Esophagus (tissue), 2 donors: ENCODE data around the gene SKOR1. TPM values are rescaled to one million over a fixed set of nuclear protein-coding genes. Genes with fewer than 3 reads are reported as not detected.

Source experiments
- H3K27ac ChIP-seq, 2 donors: one replicate each; pipeline ENCODE4 v1.5.1; 2013; ENCODE audit warnings: low read depth in 2 of 2, mild to moderate bottlenecking in 2 of 2, inconsistent platforms in 1 of 2, low read length in 1 of 2, moderate library complexity in 1 of 2
- H3K27me3 ChIP-seq, 2 donors: one replicate each; pipeline ENCODE4 v1.6.1; 2013; ENCODE audit warnings: low read length in 2 of 2, control low read depth in 1 of 2, mild to moderate bottlenecking in 1 of 2; ENCODE audit not compliant: insufficient read depth in 2 of 2, control insufficient read depth in 1 of 2
- H3K36me3 ChIP-seq, 2 donors: one replicate each; pipeline ENCODE4 v1.6.1; 2013; ENCODE audit warnings: low read length in 1 of 2; ENCODE audit not compliant: control insufficient read depth in 2 of 2, insufficient read depth in 2 of 2
- H3K4me1 ChIP-seq, 2 donors: one replicate each; pipeline ENCODE4 v1.6.1; 2013; ENCODE audit warnings: low read length in 1 of 2; ENCODE audit not compliant: control insufficient read depth in 2 of 2, insufficient read depth in 2 of 2
- H3K4me3 ChIP-seq, 2 donors: one replicate each; pipeline ENCODE4 v1.5.1; 2013; ENCODE audit warnings: low read length in 2 of 2, mild to moderate bottlenecking in 2 of 2, low read depth in 1 of 2, moderate library complexity in 1 of 2
- H3K9me3 ChIP-seq, 2 donors: one replicate each; pipeline ENCODE4 v1.6.1; 2013; ENCODE audit warnings: mild to moderate bottlenecking in 2 of 2, low read depth in 1 of 2, low read length in 1 of 2, moderate library complexity in 1 of 2; ENCODE audit not compliant: control insufficient read depth in 2 of 2, insufficient read depth in 1 of 2
- whole genome bisulfite sequencing, 2 donors: extraction: QIAGEN DNeasy Blood & Tissue Kit; methylation state at CpG; one replicate each; pipeline ENCODE4 v1.1.7; 2013; 5-methylcytosine and 5-hydroxymethylcytosine counted together
- polyA plus RNA-seq, 2 donors: library from polyadenylated mRNA; stranded (reverse); fragments of 200-250 nt; gene quantifications; one replicate each; pipeline ENCODE4 v1.2.3, GENCODE V29; 2013
- donor health status: healthy with polysubstance abuse.
- donor health status: Bipolar disorder and iron deficiency.

SKOR1 gene, protein sequence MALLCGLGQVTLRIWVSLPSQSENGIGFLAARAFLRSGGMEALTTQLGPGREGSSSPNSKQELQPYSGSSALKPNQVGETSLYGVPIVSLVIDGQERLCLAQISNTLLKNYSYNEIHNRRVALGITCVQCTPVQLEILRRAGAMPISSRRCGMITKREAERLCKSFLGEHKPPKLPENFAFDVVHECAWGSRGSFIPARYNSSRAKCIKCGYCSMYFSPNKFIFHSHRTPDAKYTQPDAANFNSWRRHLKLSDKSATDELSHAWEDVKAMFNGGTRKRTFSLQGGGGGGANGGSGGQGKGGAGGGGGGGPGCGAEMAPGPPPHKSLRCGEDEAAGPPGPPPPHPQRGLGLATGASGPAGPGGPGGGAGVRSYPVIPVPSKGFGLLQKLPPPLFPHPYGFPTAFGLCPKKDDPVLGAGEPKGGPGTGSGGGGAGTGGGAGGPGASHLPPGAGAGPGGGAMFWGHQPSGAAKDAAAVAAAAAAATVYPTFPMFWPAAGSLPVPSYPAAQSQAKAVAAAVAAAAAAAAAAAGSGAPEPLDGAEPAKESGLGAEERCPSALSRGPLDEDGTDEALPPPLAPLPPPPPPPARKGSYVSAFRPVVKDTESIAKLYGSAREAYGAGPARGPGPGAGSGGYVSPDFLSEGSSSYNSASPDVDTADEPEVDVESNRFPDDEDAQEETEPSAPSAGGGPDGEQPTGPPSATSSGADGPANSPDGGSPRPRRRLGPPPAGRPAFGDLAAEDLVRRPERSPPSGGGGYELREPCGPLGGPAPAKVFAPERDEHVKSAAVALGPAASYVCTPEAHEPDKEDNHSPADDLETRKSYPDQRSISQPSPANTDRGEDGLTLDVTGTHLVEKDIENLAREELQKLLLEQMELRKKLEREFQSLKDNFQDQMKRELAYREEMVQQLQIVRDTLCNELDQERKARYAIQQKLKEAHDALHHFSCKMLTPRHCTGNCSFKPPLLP
- polyA plus RNA-seq: under 1 TPM; 0.12 to 0.16 TPM

- peaks cover 3 to 10% of the 10 kb centered on the region in 2 donors for H3K9me3 ChIP-seq
- 2 to 3% methylated on average over 50 to 58 of the region's 58 CpGs for WGBS, 2 donors
- H3K4me1 ChIP-seq: peaks cover 33 to 41% of the 10 kb centered on the region in 2 donors
- H3K36me3 ChIP-seq: no peaks in the 10 kb centered on the region
- peak within 1 kb of the TSS in 1 of 2 donors; percentile 29 for H3K4me3 ChIP-seq
- no peak within 1 kb of the TSS for H3K27ac ChIP-seq
- H3K27me3 ChIP-seq: peaks cover 29 to 72% of the 10 kb centered on the region in 2 donors
Measured at GRCh38 chr15:67824976-67825880, at the start of gene SKOR1. Gene SKOR1, plus strand, starts transcription at chr15:67825509. Its CDS starts 94 bp downstream, at chr15:67825603.

- H3K27me3 ChIP-seq: no peaks in the 10 kb centered on the region
- H3K4me3 ChIP-seq: no peak overlapping the region
- H3K9me3 ChIP-seq: no peaks in the 10 kb centered on the region
- no peak overlapping the region for H3K27ac ChIP-seq
- H3K4me1 ChIP-seq: no peaks in the 10 kb centered on the region
- H3K36me3 ChIP-seq: no peaks in the 10 kb centered on the region
- 95 to 98% methylated on average over 3 of the region's 3 CpGs for WGBS, 2 donors
Measured at GRCh38 chr15:67775998-67776397, 49.3 kb upstream of the SKOR1 start.

DNA sequence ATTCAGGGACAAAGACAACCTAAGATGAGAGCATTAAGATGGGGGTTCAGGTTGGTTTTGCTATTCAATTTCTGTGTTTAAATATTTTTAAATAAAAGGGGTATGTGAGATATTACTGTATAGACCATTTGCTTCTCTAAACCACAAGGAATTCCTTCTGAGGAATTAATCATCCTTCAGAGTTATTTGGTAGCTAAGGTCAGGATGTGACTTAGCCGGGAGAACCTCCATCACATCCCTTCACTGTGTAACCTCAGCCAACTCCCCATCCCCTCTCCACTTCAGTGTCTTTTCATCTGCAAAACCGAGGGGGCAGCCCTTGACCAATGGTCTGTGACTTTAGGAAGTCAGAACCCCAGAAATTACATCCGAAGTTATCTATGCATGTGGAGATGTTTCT lies 48.7 kb upstream of the SKOR1 start:
- H3K4me1 ChIP-seq: no peaks in the 10 kb centered on the region
- H3K9me3 ChIP-seq: no peaks in the 10 kb centered on the region
- WGBS, 2 donors: 83 to 86% methylated on average over 3 of the region's 3 CpGs
- H3K36me3 ChIP-seq: no peaks in the 10 kb centered on the region
- no peaks in the 10 kb centered on the region for H3K27me3 ChIP-seq
- no peak overlapping the region for H3K4me3 ChIP-seq
- no peak overlapping the region for H3K27ac ChIP-seq

DNA sequence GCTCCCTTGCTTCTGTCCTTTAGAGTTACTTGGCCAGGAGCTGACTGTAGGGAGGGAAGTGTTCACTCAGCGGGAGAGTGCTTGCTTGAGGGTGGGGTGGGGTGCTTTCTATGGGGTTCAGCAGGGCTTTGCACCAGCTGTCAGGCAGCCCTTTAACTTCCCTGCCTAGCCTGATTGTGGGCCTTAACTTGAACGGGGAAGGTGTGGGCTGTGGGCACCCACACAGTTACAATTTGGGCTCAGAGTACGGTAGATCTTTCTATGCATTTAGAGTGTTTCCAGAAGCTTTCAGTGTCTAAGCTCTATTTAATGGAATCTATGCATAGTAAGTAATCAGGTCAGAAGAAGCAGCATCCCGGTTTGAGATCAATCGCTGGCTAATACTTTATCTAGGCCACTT lies 48.2 kb upstream of the SKOR1 start:
- Histone ChIP-seq H3K4me3 (no peak overlapping the region), H3K27me3 (no peaks in the 10 kb centered on the region), H3K4me1 (no peaks in the 10 kb centered on the region), H3K9me3 (no peaks in the 10 kb centered on the region), H3K36me3 (no peaks in the 10 kb centered on the region), H3K27ac (no peak overlapping the region)
- 80 to 82% methylated on average over 5 of the region's 5 CpGs for WGBS, 2 donors

- Histone ChIP-seq H3K4me3 (no peak overlapping the region), H3K27ac (no peak overlapping the region), H3K36me3 (no peaks in the 10 kb centered on the region), H3K9me3 (no peaks in the 10 kb centered on the region), H3K4me1 (no peaks in the 10 kb centered on the region), H3K27me3 (no peaks in the 10 kb centered on the region)
- 81 to 84% methylated on average over 2 of the region's 2 CpGs for WGBS, 2 donors
Measured at GRCh38 chr15:67777773-67778172, 47.5 kb upstream of the SKOR1 start.

- WGBS, 2 donors: 89% methylated on average over 5 of the region's 5 CpGs
- Histone ChIP-seq H3K27ac (no peak overlapping the region), H3K9me3 (no peaks in the 10 kb centered on the region), H3K27me3 (no peaks in the 10 kb centered on the region), H3K4me1 (no peaks in the 10 kb centered on the region), H3K36me3 (peaks cover 0 to 4% of the 10 kb centered on the region in 2 donors), H3K4me3 (no peak overlapping the region)
Measured at GRCh38 chr15:67778968-67779548, 46.3 kb upstream of the SKOR1 start.

DNA sequence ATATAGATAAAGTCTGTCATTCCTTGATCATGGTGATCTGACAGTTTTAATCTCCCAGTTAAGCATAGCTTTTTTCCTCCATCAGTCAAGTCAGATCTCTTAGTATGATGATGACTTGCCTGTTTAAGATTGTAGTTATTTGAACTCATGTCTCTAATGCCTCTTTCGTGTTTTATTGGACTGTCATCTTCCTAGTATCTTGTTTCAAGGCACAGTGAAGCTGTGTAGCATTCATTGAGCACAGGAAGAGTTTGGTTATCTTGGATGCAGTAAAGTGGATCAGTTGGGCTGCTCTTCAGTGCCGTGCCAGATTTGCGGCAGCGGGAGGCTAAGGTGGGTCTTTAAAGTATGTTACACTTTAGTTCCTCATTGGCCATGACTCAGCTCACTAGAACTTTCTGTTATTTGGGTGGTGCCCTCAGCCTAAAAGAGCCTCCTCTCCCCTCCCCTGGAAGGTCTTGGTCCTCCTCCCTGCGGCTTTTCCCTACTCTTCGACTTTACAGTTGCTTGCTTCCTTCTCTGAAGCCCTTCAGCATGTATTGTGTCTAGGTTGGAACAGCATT lies 45.7 kb upstream of the SKOR1 start:
- H3K4me3 ChIP-seq: no peak overlapping the region
- H3K4me1 ChIP-seq: no peaks in the 10 kb centered on the region
- no peak overlapping the region for H3K27ac ChIP-seq
- 86% methylated on average over 6 of the region's 6 CpGs for WGBS, 2 donors
- H3K27me3 ChIP-seq: no peaks in the 10 kb centered on the region
- H3K9me3 ChIP-seq: no peaks in the 10 kb centered on the region
- peaks cover 0 to 4% of the 10 kb centered on the region in 2 donors for H3K36me3 ChIP-seq

GRCh38 chr15:67781061-67781460 lies 44.2 kb upstream of the SKOR1 start:
- H3K36me3 ChIP-seq: peaks cover 0 to 4% of the 10 kb centered on the region in 2 donors
- WGBS, 2 donors: 85% methylated on average over 3 of the region's 3 CpGs
- H3K9me3 ChIP-seq: no peaks in the 10 kb centered on the region
- H3K4me3 ChIP-seq: no peak overlapping the region
- no peak overlapping the region for H3K27ac ChIP-seq
- H3K27me3 ChIP-seq: no peaks in the 10 kb centered on the region
- H3K4me1 ChIP-seq: no peaks in the 10 kb centered on the region
